GM21367 (cell line): ENCODE data around the gene TRPV4.

Experiments
- ATAC-seq: cut with Tn5 transposase; IDR thresholded peaks from one replicate; pipeline ENCODE4 v1.9.1; 2021; ENCODE audit not compliant: unreplicated experiment

TRPV4 gene

GRCh38 chr12:109741970-109742703, 91.1 kb downstream of the TRPV4 start:
- no peak for ATAC-seq

GRCh38 chr12:109741286-109741969, 91.8 kb downstream of the TRPV4 start:
- ATAC-seq, result no peak

GRCh38 chr12:109740694-109741245, 92.4 kb downstream of the TRPV4 start:
- ATAC-seq, result no peak

- ATAC-seq, result no peak
Measured at GRCh38 chr12:109739747-109740693, 93.2 kb downstream of the TRPV4 start.

GRCh38 chr12:109738878-109739665, 94.1 kb downstream of the TRPV4 start:
- no peak for ATAC-seq

GRCh38 chr12:109738209-109738608, 95.0 kb downstream of the TRPV4 start:
- no peak for ATAC-seq

GRCh38 chr12:109737631-109738030, 95.6 kb downstream of the TRPV4 start:
- ATAC-seq, result no peak

- ATAC-seq, result no peak
Measured at GRCh38 chr12:109737126-109737525, 96.1 kb downstream of the TRPV4 start.

- ATAC-seq, result no peak
Measured at GRCh38 chr12:109736552-109737108, 96.6 kb downstream of the TRPV4 start.

GRCh38 chr12:109735825-109736551, 97.2 kb downstream of the TRPV4 start:
- no peak for ATAC-seq

- no peak for ATAC-seq
Measured at GRCh38 chr12:109735051-109735521, 98.1 kb downstream of the TRPV4 start.

GRCh38 chr12:109734219-109735000, 98.8 kb downstream of the TRPV4 start:
- ATAC-seq, result no peak
